ENCODE results near the gene SLC35G2. TPM values are rescaled to one million over a fixed set of nuclear protein-coding genes. Genes with fewer than 3 reads are reported as not detected.

SLC35G2 gene
- total and polyA plus RNA-seq, 2 donors from 2014 or later: 4.2 to 5.4 TPM

GRCh38 chr3:136858381-136858780, 39.5 kb downstream of the SLC35G2 start:
- no peak for FAIRE-seq
- peak in 1 of 5 donors; percentile 4 for DNase-seq

GRCh38 chr3:136860541-136860940, 41.6 kb downstream of the SLC35G2 start:
- intact Hi-C loops (cut with DNase I): no loop called here
- H3K4me1 ChIP-seq (ENCODE audit: control insufficient read depth in 2 of 3, insufficient read depth in 2 of 3, low read depth in 1 of 3, low read length in 3 of 3): peaks cover 0 to 8% (median 4%) of the 10 kb centered on the region in 3 donors
- H3K4me3 ChIP-seq (ENCODE audit: low read length in 3 of 3): peak overlapping the region in 2 of 3 donors; percentile 2 to 73
- peak in 3 of 5 donors; percentile 22 to 72 (median 52) for DNase-seq
- H3K9ac ChIP-seq (ENCODE audit: low read length in 3 of 3): no peak overlapping the region
- FAIRE-seq: no peak
- no peak overlapping the region for H3K27ac ChIP-seq (ENCODE audit: low read depth in 2 of 2, low read length in 2 of 2)
- no peak for TF ChIP-seq CTCF (IDR thresholded peaks at IDR 0.05; ENCODE audit: borderline replicate concordance, extremely low read depth, insufficient read depth)
- H3K9me3 ChIP-seq (ENCODE audit: control insufficient read depth in 2 of 3, insufficient read depth in 1 of 3, low read length in 3 of 3): peaks cover 0 to 6% (median 0%) of the 10 kb centered on the region in 3 donors
- no peaks in the 10 kb centered on the region for H3K36me3 ChIP-seq (ENCODE audit: control insufficient read depth in 2 of 3, insufficient read depth in 3 of 3, low read length in 3 of 3)
- H3K27me3 ChIP-seq (ENCODE audit: control insufficient read depth, insufficient read depth, low read length): no peaks in the 10 kb centered on the region

More at GRCh38 chr3:136858381-136858780, 39.5 kb downstream of the SLC35G2 start:
- Histone ChIP-seq H3K27ac (ENCODE audit: low read depth in 2 of 2, low read length in 2 of 2) (no peak overlapping the region), H3K4me3 (ENCODE audit: low read length in 3 of 3) (no peak overlapping the region), H3K9ac (ENCODE audit: low read length in 3 of 3) (no peak overlapping the region), H3K4me1 (ENCODE audit: control insufficient read depth in 2 of 3, insufficient read depth in 2 of 3, low read depth in 1 of 3, low read length in 3 of 3) (peaks cover 0 to 8% (median 4%) of the 10 kb centered on the region in 3 donors), H3K27me3 (ENCODE audit: control insufficient read depth, insufficient read depth, low read length) (no peaks in the 10 kb centered on the region), H3K36me3 (ENCODE audit: control insufficient read depth in 2 of 3, insufficient read depth in 3 of 3, low read length in 3 of 3) (peaks cover 0 to 7% (median 0%) of the 10 kb centered on the region in 3 donors), H3K9me3 (ENCODE audit: control insufficient read depth in 2 of 3, insufficient read depth in 1 of 3, low read length in 3 of 3) (peaks cover 0 to 6% (median 0%) of the 10 kb centered on the region in 3 donors)
- intact Hi-C loops (cut with DNase I): no loop called here
- TF ChIP-seq CTCF (IDR thresholded peaks at IDR 0.05; ENCODE audit: borderline replicate concordance, extremely low read depth, insufficient read depth): no peak

- intact Hi-C loops (cut with DNase I): no loop called here
- peak within 1 kb of the TSS; percentile 85 to 99 (median 88) for H3K9ac ChIP-seq (ENCODE audit: low read length in 3 of 3)
- TF ChIP-seq CTCF (IDR thresholded peaks at IDR 0.05; ENCODE audit: borderline replicate concordance, extremely low read depth, insufficient read depth): peak; percentile 17
- no peaks in the 10 kb centered on the region for H3K27me3 ChIP-seq (ENCODE audit: control insufficient read depth, insufficient read depth, low read length)
- DNase-seq (peak; percentile 98 to 99 (median 99)), FAIRE-seq (peak; percentile 77)
- H3K4me3 ChIP-seq (ENCODE audit: low read length in 3 of 3): peak within 1 kb of the TSS; percentile 73 to 94 (median 91)
- H3K9me3 ChIP-seq (ENCODE audit: control insufficient read depth in 2 of 3, insufficient read depth in 1 of 3, low read length in 3 of 3): peaks cover 0 to under 1% (median 0%) of the 10 kb centered on the region in 3 donors
- peak within 1 kb of the TSS; percentile 92 to 98 for H3K27ac ChIP-seq (ENCODE audit: low read depth in 2 of 2, low read length in 2 of 2)
- H3K36me3 ChIP-seq (ENCODE audit: control insufficient read depth in 2 of 3, insufficient read depth in 3 of 3, low read length in 3 of 3): no peaks in the 10 kb centered on the region
- peaks cover 0 to 8% (median 4%) of the 10 kb centered on the region in 3 donors for H3K4me1 ChIP-seq (ENCODE audit: control insufficient read depth in 2 of 3, insufficient read depth in 2 of 3, low read depth in 1 of 3, low read length in 3 of 3)
Measured at GRCh38 chr3:136861890-136862616, 43.1 kb downstream of the SLC35G2 start, which contains the start of gene NCK1. Gene NCK1, plus strand, starts transcription at chr3:136862208. Its CDS starts 65,794 bp downstream, at chr3:136928002.

Measured in kidney (tissue), 14 donors.